Fibroblast of peridontal ligament (primary cell): Measurements from ENCODE around the gene ZYG11B.
"Not testable (repeated sequence)": the region's sequence is repeated elsewhere in the genome, so short reads cannot be mapped to it uniquely, and the experiment has no call there.

Source experiments
- DNase-seq: peaks from one replicate; pipeline ENCODE4 v3.0.0-alpha.2; 2010; ENCODE audit errors: extremely low read depth

Gene ZYG11B

DNA sequence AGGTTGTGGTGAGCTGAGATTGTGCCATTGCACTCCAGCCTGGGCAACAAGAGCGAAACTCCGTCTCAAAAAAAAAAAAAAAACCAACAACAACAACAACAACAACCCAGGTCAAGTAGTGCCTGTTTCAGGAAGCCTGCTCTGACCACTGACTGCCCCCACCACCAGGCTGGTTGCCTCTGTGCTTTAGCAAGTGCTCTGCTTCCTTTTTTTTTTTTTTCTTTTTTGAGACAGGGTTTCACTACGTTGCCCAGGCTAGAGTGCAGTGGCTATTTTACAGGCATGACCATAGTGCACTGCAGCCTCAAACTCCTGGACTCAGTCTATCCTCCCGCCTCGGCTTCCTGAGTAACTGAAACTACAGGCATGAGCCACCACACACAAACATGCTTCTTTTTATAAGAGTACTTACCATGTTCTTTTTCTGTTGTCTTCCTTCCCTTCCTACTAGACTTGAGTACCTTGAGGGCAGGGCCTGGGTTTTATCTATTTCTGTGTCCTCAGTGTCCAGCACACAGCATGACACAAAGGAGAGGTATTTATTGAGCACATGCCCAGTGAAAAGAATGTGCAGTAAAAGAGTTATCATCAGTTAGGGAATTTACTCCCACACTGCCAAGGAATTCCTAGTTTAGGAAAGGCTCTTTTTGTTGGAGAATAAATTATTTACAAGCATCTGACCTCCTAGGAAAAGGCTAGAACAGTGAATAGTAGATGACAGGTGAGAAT, 18.2 kb upstream of the ZYG11B start:
- DNase-seq: peak; percentile 57

DNA sequence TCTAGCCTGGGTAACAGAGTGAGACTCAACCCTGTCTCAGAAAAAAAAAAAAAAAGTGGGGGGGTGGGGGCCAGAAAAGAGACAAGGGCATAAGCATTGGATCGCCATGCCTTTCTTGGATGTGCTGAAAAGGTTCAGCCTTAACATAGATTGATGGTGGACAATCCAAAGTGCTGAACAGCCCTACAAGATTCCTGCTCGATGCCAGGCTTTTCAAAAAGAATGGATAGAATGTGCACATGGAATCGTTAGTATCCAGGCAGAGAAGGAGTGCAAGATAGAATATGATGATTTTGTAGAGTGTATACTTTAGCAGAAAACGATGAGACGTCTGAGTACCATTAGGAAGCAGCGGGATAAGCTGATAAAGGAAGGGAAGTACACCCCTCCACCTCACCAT, 17.2 kb upstream of the ZYG11B start:
- no peak for DNase-seq

DNA sequence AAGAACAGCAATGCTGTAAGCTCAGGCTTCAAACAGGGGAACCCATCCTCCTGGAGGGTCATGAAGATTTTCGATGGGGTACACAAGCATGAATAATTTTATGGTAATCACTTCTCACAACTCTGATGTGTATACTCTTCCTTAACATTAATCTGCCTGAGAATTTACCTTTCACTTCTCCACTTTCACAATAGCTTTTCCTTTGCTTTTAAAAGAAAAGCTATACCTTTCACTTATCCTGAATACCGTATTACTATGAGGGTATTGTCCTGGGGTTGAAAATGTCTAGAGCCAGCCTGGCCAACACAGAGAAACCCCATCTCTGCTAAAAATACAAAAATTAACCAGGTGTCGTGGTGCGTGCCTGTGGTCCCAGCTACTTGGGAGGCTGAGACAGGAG, 12.7 kb upstream of the ZYG11B start:
- no peak for DNase-seq

DNA sequence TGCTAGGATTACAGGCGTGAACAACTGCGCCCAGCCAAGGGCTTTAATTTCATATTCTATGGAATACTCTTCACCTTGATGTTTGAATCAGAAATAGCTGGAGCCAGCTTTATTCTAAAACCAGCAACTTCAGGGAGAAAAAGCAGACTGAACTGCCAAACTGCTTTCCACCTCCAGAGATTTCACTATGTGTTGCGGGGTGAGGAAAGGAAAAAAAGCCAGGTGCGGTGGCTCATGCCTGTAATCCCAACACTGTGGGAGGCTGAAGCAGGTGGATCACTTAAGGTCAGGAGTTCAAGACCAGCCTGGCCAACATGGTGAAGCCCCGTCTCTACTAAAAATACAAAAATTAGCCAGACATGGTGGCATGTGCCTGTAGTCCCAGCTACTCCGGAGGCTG, 11.0 kb upstream of the ZYG11B start:
- not testable (repeated sequence) for DNase-seq

DNA sequence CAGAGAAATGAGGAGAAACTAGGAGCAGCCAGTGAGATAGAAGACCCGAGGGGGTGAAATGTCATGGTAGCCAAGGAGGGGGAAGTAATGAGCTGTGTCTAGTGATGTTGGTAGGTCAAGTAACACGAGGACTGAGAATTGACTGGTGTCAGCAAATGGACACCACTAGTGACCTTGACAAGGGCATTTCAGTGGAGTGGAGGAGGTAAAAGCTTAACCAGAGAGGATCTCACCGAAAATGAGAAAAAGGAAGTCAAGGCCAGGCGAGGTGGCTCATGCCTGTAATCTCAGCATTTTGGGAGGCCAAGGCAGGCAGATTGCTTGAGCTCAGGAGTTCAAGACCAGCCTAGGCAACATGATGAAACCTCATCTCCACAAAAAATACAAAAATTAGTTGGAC, 3.0 kb upstream of the ZYG11B start:
- DNase-seq: no peak

DNA sequence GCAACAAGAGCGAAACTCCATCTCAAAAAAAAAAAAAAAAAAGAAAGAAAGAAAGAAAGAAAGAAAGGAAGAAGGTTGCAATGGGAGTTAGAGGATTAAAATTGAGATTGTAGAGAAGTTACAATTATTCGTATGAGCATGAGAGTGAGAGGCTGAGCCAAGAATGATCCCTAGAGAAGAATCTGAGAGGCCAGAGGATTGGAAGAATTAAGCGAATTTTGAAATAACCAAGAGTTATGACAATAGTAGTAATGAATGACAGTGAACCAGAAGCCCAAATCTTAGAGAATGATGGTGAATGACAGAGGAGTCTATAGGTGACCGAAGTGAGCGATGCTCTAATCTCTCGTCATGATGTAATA, 369 bp upstream of the ZYG11B start:
- DNase-seq: peak; percentile 70

DNA sequence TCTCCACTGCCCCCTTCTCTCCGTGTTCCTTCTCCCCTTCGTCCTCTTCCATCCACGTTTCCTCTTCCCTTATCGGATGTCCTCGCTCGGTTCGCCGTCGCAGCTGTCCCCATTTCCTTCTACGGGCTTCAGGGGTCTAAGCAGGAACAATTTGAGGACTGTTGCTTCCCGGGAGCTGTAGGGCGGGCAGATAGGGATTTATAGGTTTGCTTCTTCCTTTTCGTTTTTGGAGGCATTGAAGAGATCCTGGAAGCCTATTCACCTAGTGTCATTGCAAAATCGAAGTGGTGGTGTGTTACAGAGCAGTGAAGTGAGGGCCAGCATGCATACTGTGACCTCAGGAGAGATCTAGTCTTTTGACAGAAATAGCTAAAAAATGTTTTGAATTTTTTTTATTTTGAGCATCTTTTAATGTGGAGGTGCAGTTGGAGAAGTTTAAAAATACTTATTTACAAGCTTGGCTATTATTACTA, 897 bp downstream of the ZYG11B start:
- no peak for DNase-seq

DNA sequence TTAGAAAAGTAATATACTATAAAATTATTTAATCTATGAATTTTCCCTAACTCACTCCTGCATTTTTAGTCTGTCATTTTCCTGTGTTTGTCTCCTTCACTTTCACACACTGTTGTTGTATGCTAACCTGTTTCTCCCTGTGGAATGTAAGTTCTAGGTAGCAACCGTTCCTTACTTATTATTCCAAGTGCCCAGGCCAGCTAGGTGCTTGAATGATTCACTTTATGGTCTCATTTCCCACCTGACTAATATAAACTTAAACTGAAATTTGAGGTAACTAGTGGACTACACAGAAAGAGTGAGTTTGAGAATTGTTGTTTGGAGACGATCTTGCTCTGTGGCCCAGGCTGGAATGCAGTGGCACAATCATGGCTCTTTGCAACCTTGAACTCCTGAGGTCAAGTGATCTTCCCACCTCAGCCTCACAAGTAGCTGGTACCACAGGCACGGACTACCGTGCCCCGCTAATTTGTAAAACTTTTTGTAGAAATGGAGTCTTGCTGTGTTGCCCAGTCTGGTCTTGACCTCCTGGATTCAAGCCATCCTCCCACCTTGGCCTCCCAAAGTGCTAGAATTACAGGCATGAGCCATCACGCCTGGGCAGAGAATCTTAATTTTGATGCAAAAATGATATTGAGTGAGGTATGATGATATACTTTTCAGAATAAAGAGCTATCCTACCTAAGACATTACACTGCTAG, 1.9 kb downstream of the ZYG11B start:
- DNase-seq: no peak

DNA sequence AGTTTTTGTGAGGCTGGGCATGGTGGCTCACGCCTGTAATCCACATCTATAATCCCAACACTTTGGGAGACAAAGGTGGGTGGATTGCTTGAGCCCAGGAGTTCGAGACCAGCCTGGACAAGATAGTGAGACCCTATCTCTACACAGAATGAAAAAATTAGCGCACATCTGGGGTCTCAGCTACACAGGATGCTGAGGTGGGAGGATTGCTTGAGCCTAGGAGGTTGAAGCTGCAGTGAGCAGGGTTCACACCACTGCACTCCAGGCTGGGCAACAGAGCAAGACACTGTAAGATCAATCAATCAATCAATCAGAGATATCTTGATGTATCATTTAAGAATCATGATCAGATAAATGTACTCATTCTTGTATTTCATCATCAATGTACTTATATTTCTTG, 7.1 kb downstream of the ZYG11B start:
- DNase-seq: no peak

DNA sequence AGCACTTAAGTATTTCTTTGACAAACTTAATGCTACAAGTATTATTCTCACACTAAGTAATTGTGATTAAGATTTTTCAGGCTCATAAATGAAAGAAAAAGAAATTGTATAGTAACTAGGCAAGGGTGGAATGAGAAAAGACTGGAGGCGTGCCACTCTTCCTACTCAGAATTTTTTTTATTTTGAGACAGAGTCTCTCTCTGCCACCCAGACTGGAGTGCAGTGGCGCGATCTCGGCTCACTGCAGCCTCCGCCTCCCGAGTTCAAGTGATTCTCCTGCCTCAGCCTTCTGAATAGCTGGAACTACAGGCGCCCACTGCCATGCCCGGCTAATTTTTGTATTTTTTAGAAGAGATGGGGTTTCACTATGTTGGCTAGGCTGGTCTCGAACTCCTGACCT, 9.1 kb downstream of the ZYG11B start:
- not testable (repeated sequence) for DNase-seq

DNA sequence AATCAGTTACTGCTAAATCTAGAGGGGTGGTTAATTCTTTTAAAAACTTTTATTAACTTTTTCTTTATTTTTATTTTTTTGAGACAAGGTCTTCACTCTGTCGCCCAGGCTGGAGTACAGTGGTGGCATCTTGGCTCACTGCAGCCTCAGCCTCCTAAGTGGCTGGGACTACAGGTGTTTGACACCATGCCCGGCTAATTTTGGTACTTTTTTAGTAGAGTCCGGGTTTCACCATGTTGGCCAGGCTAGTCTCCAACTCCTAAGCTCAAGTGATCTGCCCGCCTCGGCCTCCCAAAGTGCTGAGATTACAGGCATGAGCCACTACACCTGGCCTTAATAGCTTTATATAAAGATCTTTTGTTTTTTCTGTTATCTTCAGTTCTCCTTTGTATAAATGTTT, 11.9 kb downstream of the ZYG11B start:
- DNase-seq: no peak

DNA sequence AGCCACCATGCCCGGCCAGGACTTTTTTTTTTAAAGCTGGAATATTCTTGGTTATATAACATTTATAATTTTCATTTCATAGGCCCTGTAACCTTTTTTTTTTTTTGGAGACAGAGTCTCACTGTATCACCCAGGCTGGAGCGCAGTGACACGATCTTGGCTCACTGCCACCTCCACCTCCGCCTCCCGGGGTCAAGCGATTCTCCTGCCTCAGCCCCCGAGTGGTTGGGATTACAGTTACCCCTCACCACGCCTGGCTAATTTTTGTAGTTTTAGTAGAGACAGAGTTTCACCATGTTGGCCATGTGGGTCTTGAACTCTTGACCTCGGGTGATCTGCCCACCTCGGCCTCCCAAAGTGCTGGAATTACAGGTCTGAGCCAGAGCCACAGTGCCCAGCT, 12.6 kb downstream of the ZYG11B start:
- no peak for DNase-seq

DNA sequence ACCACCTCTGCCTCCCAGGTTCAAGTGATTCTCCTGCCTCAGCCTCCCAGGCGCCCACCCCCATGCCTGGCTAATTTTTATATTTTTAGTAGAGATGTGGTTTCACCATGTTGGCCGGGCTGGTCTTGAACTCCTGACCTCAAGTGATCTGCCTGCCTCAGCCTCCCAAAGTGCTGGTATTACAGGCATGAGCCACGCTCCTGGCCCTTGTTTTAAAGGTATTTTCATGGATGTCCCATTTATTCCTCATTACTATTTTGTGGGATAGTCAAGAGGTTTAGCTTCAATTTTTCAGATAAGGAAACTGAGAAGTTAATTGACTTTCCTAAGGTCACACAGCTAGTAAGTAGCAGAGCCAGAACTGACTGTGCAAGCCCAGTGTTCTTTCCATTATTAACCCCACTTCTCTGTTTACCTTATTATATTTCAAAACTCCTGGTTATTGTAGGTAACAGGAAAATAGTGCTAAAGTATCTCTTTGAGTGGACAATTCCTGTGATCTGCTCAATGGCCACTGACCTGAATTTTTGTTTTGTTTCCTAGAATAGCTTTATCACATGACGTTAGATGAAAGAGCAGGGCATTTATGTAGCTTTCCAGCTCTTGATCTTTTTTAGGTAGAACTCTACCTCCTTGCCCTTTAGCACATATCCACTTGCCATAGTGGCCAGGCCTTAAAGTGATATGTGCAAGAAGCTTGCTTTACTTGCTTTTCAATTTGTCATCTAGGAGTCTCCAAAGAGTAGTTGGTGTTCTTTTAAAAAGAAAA, 13.6 kb downstream of the ZYG11B start:
- DNase-seq: no peak

DNA sequence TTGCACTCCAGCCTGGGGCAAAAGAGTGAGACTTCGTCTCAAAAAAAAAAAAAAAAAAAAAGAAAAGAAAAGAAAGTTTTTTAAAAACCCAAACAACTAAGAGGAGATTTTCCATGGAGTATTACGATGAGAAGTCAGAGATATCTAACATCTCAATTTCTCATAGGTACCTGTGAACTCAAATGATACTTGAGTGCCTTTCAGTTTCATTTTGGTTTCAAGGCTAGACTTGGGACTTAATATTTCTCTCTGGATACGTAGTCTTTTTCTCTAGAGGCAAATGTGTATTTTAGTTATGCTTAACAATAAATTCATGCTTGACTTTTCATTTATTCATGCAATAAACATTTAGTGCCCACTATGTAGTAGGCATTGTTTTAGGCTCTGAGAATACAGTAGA, 15.0 kb downstream of the ZYG11B start:
- no peak for DNase-seq

DNA sequence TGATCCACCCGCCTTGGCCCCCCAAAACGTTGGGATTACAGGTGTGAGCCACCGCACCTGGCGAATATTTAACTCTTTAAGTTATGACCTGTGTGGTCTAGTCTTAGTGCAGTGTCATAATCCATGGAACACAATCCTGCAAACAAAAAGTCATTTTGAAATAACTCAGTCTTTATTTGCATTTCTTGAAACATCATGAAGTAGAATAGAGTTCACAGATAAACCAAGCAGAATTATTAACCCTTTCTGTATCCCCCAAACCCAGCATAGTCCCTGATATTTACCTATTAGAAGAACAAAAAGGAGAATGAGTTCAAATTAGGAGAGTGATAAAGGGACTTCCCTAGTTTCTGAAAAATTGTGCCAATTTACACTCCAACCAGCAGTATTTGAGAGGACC, 19.9 kb downstream of the ZYG11B start:
- DNase-seq: no peak

DNA sequence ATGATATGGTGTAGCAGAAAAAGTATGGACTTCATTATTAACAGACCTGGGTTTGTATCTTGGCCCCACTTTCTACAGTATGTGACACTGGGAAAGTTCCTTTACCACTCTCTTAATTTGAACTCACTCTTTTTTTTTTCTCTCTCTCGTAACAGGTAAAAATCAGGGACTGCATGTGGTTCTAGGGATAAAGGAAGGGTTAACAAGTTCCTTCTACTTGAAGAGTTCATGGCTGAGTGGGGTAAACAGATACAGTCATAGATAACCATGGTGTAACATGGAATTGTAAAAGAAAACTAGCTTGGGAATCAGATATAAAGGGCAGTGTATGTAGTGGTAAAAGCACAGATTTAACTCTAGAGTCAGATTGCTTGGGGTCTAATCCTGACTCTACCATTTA, 21.2 kb downstream of the ZYG11B start:
- no peak for DNase-seq

DNA sequence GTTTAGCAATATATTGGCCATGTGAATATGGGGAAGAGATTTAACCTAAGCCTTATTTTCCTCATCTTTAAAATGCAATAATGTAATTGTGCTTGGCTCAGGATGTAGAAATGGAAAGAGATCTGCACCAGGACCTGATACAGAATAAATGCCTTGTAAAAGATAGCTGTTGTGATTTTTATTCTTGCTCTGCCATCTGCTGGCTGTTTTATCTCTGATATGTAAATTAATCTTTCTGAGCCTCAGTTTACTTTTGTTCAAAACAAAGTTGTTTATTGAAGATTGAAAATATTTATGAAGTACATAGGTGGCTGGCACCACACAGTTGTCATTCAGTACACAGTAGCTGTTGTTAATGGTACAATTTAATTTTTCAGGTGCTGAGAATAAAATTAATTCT, 21.9 kb downstream of the ZYG11B start:
- DNase-seq: peak; percentile 38

DNA sequence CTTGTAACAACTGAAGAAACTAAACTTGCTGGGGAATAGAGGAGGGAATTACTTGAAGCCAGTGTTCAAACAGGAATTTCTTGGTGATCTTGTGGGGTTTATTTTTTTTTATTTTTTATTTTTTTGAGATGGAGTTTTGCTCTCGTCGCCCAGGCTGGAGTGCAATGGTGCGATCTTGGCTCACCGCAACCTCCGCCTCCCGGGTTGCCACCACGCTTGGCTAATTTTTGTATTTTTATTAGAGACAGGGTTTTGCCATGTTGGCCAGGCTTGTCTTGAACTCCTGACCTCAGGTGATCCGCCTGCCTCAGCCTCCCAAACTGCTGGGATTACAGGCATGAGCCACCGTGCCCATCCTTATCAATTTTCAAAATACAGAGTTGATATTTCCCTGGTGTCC, 23.2 kb downstream of the ZYG11B start:
- DNase-seq: not testable (repeated sequence)

DNA sequence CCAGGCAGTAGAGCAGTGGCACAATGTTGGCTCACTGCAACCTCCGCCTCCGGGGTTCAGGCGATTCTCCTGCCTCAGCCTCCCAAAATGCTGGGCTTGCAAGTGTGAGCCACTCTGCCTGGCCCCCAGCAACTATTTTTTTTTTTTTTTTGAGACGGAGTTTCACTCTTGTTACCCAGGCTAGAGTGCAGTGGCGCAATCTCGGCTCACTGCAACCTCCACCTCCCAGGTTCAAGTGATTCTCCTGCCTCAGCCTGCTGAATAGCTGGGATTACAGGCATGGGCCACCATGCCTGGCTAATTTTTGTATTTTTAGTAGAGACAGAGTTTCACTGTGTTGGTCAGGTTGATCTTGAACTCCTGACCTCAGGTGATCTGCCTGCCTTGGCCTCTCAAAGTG, 23.9 kb downstream of the ZYG11B start:
- not testable (repeated sequence) for DNase-seq

DNA sequence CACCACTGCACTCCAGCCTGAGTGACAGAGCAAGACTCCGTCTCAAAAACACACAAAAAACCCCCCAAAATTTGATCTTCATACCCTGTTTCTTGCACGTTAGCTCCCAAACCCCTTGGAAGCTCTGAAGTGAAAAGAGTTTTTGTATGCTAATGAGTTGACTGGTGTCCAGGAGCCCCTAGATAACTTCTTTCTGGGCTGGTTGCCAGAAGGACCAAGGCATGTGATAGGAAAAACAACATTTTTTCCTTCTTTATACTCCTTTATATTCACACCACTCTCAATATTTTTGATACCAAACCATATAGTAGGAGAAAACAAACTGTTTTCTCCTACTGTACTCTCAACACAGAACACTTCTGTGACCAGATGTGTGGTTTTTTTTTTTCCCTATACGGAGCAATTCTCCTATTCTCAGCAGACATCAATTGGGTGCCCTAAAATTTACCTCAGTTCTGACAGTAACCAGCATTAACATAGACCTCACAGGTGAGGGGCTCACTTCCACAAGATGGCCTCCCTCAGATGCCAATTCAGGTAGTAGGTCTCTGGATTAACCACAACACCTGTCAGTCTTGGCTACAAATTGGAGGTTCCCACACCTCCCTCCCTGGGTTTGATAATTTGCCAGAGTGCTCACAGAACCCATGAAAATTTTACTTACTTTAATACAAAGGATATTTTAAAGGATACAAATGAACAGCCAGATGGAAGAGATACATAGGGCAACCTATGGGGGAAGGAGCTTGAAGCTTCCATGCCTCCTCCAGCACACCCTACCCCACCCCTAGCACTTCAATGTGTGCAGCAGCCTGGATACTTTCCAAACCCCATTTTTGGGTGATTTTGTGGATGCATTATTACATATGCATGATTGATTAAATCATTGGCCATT, 25.6 kb downstream of the ZYG11B start:
- DNase-seq: no peak

DNA sequence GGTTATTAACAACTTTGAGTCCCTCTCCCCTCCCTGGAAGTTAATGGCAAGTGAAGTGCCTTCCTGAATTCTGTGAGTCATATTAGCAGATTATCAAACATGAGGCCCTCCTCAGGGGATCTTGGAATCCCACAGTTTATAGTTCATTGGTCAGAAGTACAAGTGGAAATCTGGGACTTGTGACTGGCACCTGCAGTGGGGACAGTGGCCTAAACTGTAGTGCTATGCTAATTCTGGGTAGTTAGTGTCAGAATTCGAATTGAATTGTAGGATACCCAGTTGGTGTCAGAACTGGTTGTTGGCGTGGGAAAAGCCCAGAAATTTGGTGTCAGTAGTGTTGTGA, 26.2 kb downstream of the ZYG11B start:
- no peak for DNase-seq

DNA sequence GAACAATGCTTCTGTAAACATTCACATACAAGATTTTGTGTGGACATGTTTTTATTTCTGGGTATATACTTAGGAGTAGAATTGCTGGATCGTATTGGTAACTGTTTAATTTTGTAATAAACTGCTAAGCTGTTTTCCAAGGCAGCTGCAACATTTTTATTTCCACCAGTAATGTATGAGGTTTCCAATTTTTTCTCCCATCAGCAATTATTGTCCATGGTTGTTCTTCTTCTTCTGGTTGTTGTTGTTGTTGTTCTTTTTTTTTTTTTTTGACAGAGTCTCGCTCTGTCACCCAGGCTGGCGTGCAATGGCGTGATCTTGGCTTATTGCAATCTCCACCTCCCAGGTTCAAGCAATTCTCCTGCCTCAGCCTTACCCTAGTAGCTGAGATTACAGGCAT, 26.9 kb downstream of the ZYG11B start:
- DNase-seq: no peak
